Smooth muscle cell (in vitro differentiated cells): Measurements from ENCODE around the gene CER1. TPM values are rescaled to one million over a fixed set of nuclear protein-coding genes. Genes with fewer than 3 reads are reported as not detected.

Experiments used
- DNase-seq: peaks from one replicate; lab custom pipeline; 2025; ENCODE audit not compliant: unreplicated experiment; lab: John Stamatoyannopoulos, UW
- H2AFZ ChIP-seq: fragments of 200-600 bp; sonication (generic); 2 replicates; pipeline ENCODE4 v1.6.0; 2016; ENCODE audit warnings: antibody characterized with exemption, low read depth, mild to moderate bottlenecking
- H3F3A ChIP-seq: fragments of 200-600 bp; sonication (generic); 2 replicates; pipeline ENCODE4 v1.6.0; 2017; ENCODE audit warnings: antibody characterized with exemption, low read depth
- H3K27ac ChIP-seq: fragments of 200-600 bp; sonication (generic); 2 replicates; pipeline ENCODE4 v1.5.1; 2016; ENCODE audit warnings: low read depth, mild to moderate bottlenecking
- H3K27me3 ChIP-seq: fragments of 200-600 bp; sonication (generic); 2 replicates; pipeline ENCODE4 v1.6.1; 2016; ENCODE audit warnings: low read depth, mild to moderate bottlenecking
- H3K36me3 ChIP-seq: fragments of 200-600 bp; sonication (generic); 2 replicates; pipeline ENCODE4 v1.5.1; 2016; ENCODE audit warnings: low read depth
- H3K4me1 ChIP-seq: fragments of 200-600 bp; sonication (generic); 2 replicates; pipeline ENCODE4 v1.5.1; 2016; ENCODE audit warnings: low read depth
- H3K4me2 ChIP-seq: fragments of 200-600 bp; sonication (generic); 2 replicates; pipeline ENCODE4 v1.6.0; 2016; ENCODE audit warnings: mild to moderate bottlenecking
- H3K4me3 ChIP-seq: fragments of 200-600 bp; sonication (generic); 2 replicates; pipeline ENCODE4 v1.5.1; 2016; ENCODE audit warnings: mild to moderate bottlenecking
- H3K79me2 ChIP-seq: fragments of 200-600 bp; sonication (generic); 2 replicates; pipeline ENCODE4 v1.6.0; 2016; ENCODE audit warnings: low read depth, mild to moderate bottlenecking
- H3K9ac ChIP-seq: fragments of 200-600 bp; sonication (generic); 2 replicates; pipeline ENCODE4 v1.6.0; 2016; ENCODE audit warnings: low read depth
- H3K9me3 ChIP-seq: fragments of 200-600 bp; sonication (generic); replicated peaks from 2 replicates; pipeline ENCODE4 v1.5.1; 2016; ENCODE audit warnings: low read depth
- H4K20me1 ChIP-seq: fragments of 200-600 bp; sonication (generic); 2 replicates; pipeline ENCODE4 v1.6.0; 2016; ENCODE audit warnings: low read depth
- WGBS: methylation state at CpG from one replicate; pipeline ENCODE4 v1.1.7; 2016; ENCODE audit warnings: low lambda C conversion rate; 5-methylcytosine and 5-hydroxymethylcytosine counted together
- polyA plus RNA-seq: library from polyadenylated mRNA; unstranded; fragments of >200 nt; fragmentation: Nextera tagmentation; extraction: Ambion mirVana; gene quantifications from 2 replicates; pipeline ENCODE4 v1.2.1, GENCODE V29; 2016
- total RNA-seq: library from RNA; depleted of rRNA; stranded (reverse); fragments of >200 nt; gene quantifications from 2 replicates; pipeline ENCODE4 v1.2.3, GENCODE V29; 2014
- TF ChIP-seq, protein P1 (sequence below): fragments of 200-600 bp; sonication (generic); IDR thresholded peaks from 2 replicates; pipeline ENCODE4 v1.5.1; 2017; ENCODE audit warnings: borderline replicate concordance, mild to moderate bottlenecking, antibody characterized with exemption; ENCODE audit not compliant: insufficient read depth, poor library complexity, severe bottlenecking

CER1 gene, protein sequence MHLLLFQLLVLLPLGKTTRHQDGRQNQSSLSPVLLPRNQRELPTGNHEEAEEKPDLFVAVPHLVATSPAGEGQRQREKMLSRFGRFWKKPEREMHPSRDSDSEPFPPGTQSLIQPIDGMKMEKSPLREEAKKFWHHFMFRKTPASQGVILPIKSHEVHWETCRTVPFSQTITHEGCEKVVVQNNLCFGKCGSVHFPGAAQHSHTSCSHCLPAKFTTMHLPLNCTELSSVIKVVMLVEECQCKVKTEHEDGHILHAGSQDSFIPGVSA
- total RNA-seq = 1.6 and 1.7 TPM in 2 replicates
- not detected in 2 replicates for polyA plus RNA-seq

DNA sequence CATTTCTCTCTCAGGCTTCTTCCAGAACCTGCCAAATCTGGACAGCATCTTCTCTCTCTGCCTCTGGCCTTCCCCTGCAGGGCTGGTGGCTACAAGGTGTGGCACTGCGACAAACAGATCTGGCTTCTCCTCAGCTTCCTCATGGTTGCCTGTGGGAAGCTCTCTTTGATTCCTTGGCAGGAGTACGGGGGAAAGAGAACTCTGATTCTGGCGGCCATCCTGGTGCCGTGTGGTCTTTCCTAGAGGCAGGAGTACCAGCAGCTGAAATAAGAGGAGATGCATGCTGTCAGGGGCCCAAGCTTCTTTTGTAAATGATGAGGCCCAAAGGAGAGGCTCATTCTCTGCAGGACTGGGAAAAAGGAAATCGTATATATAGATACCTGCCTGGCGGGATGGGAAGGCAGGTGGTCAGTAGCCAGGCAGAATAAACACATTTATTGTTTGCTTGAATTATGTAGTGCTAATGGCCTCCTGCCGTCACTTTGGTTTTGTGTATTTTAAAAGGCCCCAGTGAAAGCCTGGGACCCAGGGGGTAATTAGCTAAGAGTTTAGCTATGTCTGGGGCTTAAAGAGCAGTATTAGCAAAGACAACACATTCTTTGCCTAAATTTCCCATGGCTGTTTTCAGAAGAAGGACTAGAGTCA, at the start of gene CER1:
TSS of gene CER1 (minus strand) at position 343 of the 645 bp plus-strand sequence. CDS start at position 282, 61 bp downstream.
- no peak within 1 kb of the TSS for H3K27ac ChIP-seq
- TF ChIP-seq, protein P1, sequence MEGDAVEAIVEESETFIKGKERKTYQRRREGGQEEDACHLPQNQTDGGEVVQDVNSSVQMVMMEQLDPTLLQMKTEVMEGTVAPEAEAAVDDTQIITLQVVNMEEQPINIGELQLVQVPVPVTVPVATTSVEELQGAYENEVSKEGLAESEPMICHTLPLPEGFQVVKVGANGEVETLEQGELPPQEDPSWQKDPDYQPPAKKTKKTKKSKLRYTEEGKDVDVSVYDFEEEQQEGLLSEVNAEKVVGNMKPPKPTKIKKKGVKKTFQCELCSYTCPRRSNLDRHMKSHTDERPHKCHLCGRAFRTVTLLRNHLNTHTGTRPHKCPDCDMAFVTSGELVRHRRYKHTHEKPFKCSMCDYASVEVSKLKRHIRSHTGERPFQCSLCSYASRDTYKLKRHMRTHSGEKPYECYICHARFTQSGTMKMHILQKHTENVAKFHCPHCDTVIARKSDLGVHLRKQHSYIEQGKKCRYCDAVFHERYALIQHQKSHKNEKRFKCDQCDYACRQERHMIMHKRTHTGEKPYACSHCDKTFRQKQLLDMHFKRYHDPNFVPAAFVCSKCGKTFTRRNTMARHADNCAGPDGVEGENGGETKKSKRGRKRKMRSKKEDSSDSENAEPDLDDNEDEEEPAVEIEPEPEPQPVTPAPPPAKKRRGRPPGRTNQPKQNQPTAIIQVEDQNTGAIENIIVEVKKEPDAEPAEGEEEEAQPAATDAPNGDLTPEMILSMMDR = no peak

GRCh38 chr9:14770592-14770991, 48.1 kb upstream of the CER1 start:
- H3K27me3 ChIP-seq = no peaks in the 10 kb centered on the region
- no peak overlapping the region for H3K4me3 ChIP-seq
- TF ChIP-seq, protein P1 = no peak
- no peak overlapping the region for H3K9ac ChIP-seq
- H2AFZ ChIP-seq = no peak overlapping the region
- no peaks in the 10 kb centered on the region for H3K36me3 ChIP-seq
- H3K4me1 ChIP-seq = no peaks in the 10 kb centered on the region
- WGBS = 86% methylated on average over 7 of the region's 7 CpGs
- no peak for DNase-seq
- no peak overlapping the region for H3K27ac ChIP-seq
- no peaks in the 10 kb centered on the region for H3K9me3 ChIP-seq
- no peak overlapping the region for H3K4me2 ChIP-seq
- no peaks in the 10 kb centered on the region for H4K20me1 ChIP-seq
- H3K79me2 ChIP-seq = no peaks in the 10 kb centered on the region
- no peaks in the 10 kb centered on the region for H3F3A ChIP-seq

More for the DNA sequence above, at the start of gene CER1:
- Histone ChIP-seq H3K79me2 (no peaks in the 10 kb centered on the region), H3K4me2 (no peak within 1 kb of the TSS), H3K9ac (no peak within 1 kb of the TSS), H2AFZ (no peak within 1 kb of the TSS), H4K20me1 (no peaks in the 10 kb centered on the region), H3K36me3 (no peaks in the 10 kb centered on the region), H3K4me1 (peaks cover 8% of the 10 kb centered on the region), H3K27me3 (no peaks in the 10 kb centered on the region), H3K9me3 (no peaks in the 10 kb centered on the region), H3F3A (no peaks in the 10 kb centered on the region), H3K4me3 (no peak within 1 kb of the TSS)
- WGBS = 28% methylated on average over 7 of the region's 7 CpGs
- no peak for DNase-seq

DNA sequence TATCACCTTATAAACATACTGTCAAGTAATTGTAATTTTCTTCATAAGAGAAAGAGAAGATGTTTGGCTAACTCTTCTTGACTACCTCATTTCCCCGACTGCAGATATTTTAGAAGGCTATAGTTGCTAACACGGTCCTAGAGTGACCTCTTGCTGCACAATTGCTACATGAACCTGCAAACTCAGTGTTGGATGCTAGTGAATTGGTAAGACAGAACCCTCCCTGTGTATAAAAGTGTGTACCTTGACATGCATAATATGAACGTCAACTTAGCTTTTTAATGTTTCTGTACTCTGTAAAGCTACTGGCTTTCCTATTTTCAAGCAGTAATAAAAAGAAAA, 46.7 kb upstream of the CER1 start:
- DNase-seq = no peak
- TF ChIP-seq, protein P1 = peak; percentile 20

More for the DNA sequence above, 46.7 kb upstream of the CER1 start:
- H3K36me3 ChIP-seq = no peaks in the 10 kb centered on the region
- no peaks in the 10 kb centered on the region for H3K4me1 ChIP-seq
- no peak overlapping the region for H3K4me3 ChIP-seq
- no peak overlapping the region for H3K27ac ChIP-seq
- no peaks in the 10 kb centered on the region for H3K79me2 ChIP-seq
- no peak overlapping the region for H3K9ac ChIP-seq
- WGBS = 63% methylated on average over 3 of the region's 3 CpGs
- no peak overlapping the region for H3K4me2 ChIP-seq
- no peaks in the 10 kb centered on the region for H4K20me1 ChIP-seq
- no peaks in the 10 kb centered on the region for H3K9me3 ChIP-seq
- H3K27me3 ChIP-seq = no peaks in the 10 kb centered on the region
- no peak overlapping the region for H2AFZ ChIP-seq
- H3F3A ChIP-seq = no peaks in the 10 kb centered on the region
